SW 1271 (cell line): ENCODE measurements around the gene PRAMEF25.
"Not testable (repeated sequence)": the region's sequence is repeated elsewhere in the genome, so short reads cannot be mapped to it uniquely, and the experiment has no call there.

ENCODE experiments used
- DNase-seq, 2 experiments: peaks; one replicate each; lab custom pipeline; 2025; lab: John Stamatoyannopoulos, UW

The PRAMEF25 gene

GRCh38 chr1:13070474-13070873 lies at the start of gene PRAMEF25:
Gene PRAMEF25 (plus strand): TSS chr1:13070774. CDS start chr1:13073694, 2,920 bp downstream.
- DNase-seq, result not testable (repeated sequence)

- DNase-seq, result not testable (repeated sequence)
Observed at GRCh38 chr1:13056475-13056874, 14.1 kb upstream of the PRAMEF25 start, which contains the start of gene PRAMEF27. Gene PRAMEF27 (minus strand): TSS chr1:13056575. CDS start chr1:13053659, 2,916 bp downstream.

- DNase-seq, result not testable (repeated sequence)
Observed at GRCh38 chr1:13116754-13117153, 46.2 kb downstream of the PRAMEF25 start, which contains the start of gene HNRNPCL2. Gene HNRNPCL2 (minus strand): TSS chr1:13116854. CDS start chr1:13116400, 454 bp downstream.
